GM21360 (cell line): ENCODE data around the gene TXN.
"Not testable (repeated sequence)": the region's sequence is repeated elsewhere in the genome, so short reads cannot be mapped to it uniquely, and the experiment has no call there.

Experiments
- ATAC-seq: cut with Tn5 transposase; IDR thresholded peaks from one replicate; pipeline ENCODE4 v1.9.1; 2021; ENCODE audit warnings: mild to moderate bottlenecking, moderate library complexity; ENCODE audit not compliant: unreplicated experiment

Gene TXN

DNA sequence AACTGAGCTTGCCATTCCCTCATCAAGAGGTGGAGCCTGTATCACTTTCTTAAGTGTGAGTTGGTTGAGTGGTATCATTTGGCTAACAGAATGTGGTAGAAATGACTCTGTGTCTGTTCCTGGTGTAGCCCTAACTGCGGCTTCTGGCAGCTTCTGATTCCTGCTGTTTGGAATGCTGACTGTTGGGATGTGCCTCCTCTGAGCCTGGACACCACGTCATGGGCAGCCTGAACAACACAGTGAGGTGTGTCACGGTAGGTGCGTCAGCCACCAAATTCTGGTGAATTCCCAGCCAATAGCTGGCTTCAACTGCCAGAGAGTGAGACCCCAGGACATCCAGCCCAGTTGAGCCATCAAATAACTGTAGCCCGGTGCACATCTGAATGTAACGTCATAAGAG, 42.2 kb downstream of the TXN start:
- no peak for ATAC-seq

GRCh38 chr9:110213413-110214044, 42.8 kb downstream of the TXN start:
- ATAC-seq: no peak

GRCh38 chr9:110208031-110208430, 48.3 kb downstream of the TXN start, which contains the start of gene C9orf152:
TSS of gene C9orf152 (minus strand) at chr9:110208159. CDS start at chr9:110207579, 580 bp downstream.
- no peak for ATAC-seq

DNA sequence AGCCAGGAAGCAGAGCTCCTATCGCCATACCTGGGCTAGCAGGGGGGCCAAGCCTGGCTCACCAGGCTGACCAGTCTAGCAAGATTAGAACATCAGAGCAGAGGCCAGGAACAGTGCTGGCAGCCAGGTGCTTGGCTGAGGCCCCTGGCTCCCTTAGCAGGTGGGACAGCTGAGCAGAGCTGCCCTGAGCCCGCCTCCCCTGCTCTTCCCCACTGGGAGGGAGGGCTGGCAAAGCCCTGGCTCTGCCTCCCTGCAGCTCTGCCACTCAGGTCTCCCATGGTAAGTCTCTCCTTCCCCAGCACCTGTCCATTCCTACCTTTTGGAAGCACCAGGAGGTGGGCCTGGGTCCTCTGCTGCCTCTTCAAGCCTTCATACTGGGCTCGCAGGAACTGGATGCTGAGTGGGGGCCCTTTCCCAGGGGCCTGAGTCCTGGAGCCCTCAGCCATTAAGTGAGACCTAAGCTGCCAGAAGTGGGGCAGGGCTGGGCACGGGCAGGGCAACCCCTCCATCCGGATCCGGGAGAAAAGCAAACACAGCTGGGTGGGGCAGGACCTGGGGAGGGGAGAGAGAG, 49.2 kb downstream of the TXN start:
- ATAC-seq: no peak

GRCh38 chr9:110206389-110206788, 49.9 kb downstream of the TXN start:
- no peak for ATAC-seq

DNA sequence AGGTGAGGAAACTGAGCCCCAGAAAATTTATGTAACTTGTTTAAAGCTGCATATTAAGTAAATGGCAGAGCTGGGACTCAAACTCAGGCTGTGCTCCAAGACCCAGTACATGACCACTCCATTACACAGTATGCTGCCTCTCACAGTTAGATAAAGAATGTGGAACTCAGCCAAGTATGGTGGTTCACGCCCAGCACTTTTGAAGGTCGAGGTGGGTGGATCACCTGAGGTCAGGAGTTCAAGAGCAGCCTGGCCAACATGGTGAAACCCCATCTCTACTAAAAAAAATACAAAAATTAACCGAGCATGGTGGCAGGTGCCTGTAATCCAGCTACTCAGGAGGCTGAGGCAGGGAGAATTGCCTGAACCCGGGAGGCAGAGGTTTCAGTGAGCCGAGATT, 50.7 kb downstream of the TXN start:
- ATAC-seq: not testable (repeated sequence)

- no peak for ATAC-seq
These were observed 54.1 kb downstream of the TXN start for GRCh38 chr9:110202232-110202631.

GRCh38 chr9:110199643-110200042, 56.7 kb downstream of the TXN start:
- ATAC-seq: no peak

DNA sequence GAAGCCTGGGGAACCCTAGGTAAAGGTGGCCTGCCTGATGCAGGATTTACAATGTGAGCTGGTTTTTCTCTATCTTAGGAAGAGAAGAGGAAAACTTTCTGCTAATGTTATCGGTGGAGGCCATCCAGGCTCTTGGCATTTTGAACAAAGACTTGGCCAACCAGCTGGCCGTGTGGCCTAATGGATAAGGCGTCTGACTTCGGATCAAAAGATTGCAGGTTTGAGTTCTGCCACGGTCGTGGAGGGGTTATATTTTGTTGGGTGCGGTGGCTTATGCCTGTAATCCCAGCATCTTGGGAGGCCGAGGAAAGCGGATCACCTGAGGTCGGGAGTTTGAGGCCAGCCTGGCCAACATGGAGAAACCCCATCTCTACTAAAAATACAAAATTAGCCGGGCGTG, 58.0 kb downstream of the TXN start:
- no peak for ATAC-seq

DNA sequence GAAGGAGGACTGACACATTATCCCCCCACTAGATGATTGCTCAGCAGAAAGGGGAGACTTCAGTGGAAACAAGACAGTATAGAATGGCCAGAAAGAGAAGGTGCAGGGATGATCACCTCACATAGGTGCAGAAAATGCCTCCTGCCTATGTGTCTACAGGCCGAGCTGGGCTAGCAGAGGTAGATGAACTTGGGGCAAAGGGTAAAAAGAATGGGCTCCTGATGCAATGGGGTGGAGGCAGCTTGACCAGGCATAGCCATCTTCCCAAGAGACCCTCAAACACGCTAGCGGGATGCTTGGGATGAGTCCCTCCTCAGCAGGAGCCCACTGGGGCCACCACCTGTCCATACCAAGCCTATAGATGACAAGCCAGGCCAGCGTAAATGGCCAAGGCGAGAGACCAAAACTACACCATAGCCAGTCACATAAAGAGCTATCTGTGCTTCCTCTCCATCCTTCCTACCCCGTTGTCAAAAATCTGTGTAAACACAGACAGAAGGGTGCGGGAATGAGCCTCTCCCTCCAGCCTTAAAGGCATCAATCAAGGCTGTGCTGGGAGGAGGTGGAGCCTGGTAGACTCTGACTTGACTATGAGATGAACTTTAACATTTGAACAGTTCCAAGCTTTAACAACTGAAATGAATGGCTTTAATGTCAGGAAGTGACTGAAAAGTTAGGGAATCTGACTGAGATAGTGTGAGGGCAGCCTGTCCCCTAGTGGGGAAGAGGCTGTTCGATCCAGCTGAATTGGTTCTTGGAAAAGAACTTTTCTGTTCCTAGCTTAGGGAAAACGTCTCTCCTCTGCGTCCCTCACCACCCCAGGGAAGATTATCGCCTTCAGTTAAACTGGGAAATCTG, 58.7 kb downstream of the TXN start:
- ATAC-seq: no peak

GRCh38 chr9:110196084-110196499, 60.2 kb downstream of the TXN start:
- not testable (repeated sequence) for ATAC-seq
